Omental fat pad (tissue), 4 donors: ENCODE data around the gene PAIP2. TPM values are rescaled to one million over a fixed set of nuclear protein-coding genes. Genes with fewer than 3 reads are reported as not detected.

ENCODE experiments used
- small RNA-seq: library from RNA; depleted of rRNA; stranded (forward); fragments of <200 nt; gene quantifications from one replicate; pipeline ENCODE3, GENCODE V24; 2016
- total RNA-seq, 4 donors: library from RNA; depleted of rRNA; stranded (reverse); fragments of >200 nt; gene quantifications; one replicate each; pipeline ENCODE4 v1.1.0, GENCODE V29; 2016

The PAIP2 gene
- total RNA-seq, 4 donors from 2014 or later, result 73.1 to 113 (median 103) TPM

Small RNAs within 50 kb of the gene (small RNA-seq; reads per million reads assigned to genes)
- gene RNA5SP195, result not detected

Other genes starting within 250 kb of the PAIP2 start
- 10 to 100 TPM; 34.7 to 66.0 (median 38.9) TPM for gene SIL1, start 143.5 kb upstream of the PAIP2 start, total RNA-seq
- gene MATR3, start 48.1 kb upstream of the PAIP2 start, total RNA-seq, result 100 to 1,000 TPM; 155 to 222 (median 211) TPM
- not detected for gene SLC23A1, start 41.4 kb downstream of the PAIP2 start, total RNA-seq
- gene MZB1, start 48.1 kb downstream of the PAIP2 start, total RNA-seq, result 1 to 10 TPM; 1.1 to 7.0 (median 2.9) TPM
- gene PROB1, start 53.2 kb downstream of the PAIP2 start, total RNA-seq, result 1 to 10 TPM in 2 of 4 donors, under 1 TPM in 2; 0.46 to 2.0 (median 1.2) TPM
- 1 to 10 TPM; 1.8 to 3.3 (median 2.0) TPM for gene SPATA24, start 62.2 kb downstream of the PAIP2 start, total RNA-seq
- gene DNAJC18, start 97.7 kb downstream of the PAIP2 start, total RNA-seq, result 1 to 10 TPM; 6.1 to 7.4 (median 6.5) TPM
- 10 to 100 TPM; 17.9 to 57.4 (median 35.9) TPM for gene ECSCR, start 120.9 kb downstream of the PAIP2 start, total RNA-seq
- gene SMIM33, start 129.2 kb downstream of the PAIP2 start, total RNA-seq, result not detected
- 10 to 100 TPM; 32.8 to 93.3 (median 48.7) TPM for gene STING1, start 140.9 kb downstream of the PAIP2 start, total RNA-seq
- gene UBE2D2, start 219.5 kb downstream of the PAIP2 start, total RNA-seq, result 10 to 100 TPM; 50.4 to 76.9 (median 70.4) TPM